Activated T-cell treated with anti-CD3 and anti-CD28 coated beads for 48 hours (primary cell): ENCODE results near the gene STX12.
A peak's percentile ranks its signal among the peaks of the same experiment; 100 is the strongest.
"Not testable (repeated sequence)": the region's sequence is repeated elsewhere in the genome, so short reads cannot be mapped to it uniquely, and the experiment has no call there.

Experiments
- DNase-seq: peaks from one replicate; pipeline ENCODE4 v3.0.0-alpha.2; 2020; ENCODE audit warnings: low read depth

The STX12 gene

GRCh38 chr1:27830621-27831440, 57.8 kb downstream of the STX12 start, which contains the start of gene PPP1R8:
TSS of gene PPP1R8 (plus strand) at chr1:27830782. CDS start at chr1:27830836, 54 bp downstream.
- DNase-seq: peak; percentile 91

- no peak for DNase-seq
Measured at GRCh38 chr1:27831568-27832410, 58.8 kb downstream of the STX12 start.

GRCh38 chr1:27832762-27833161, 59.7 kb downstream of the STX12 start:
- DNase-seq: no peak

- no peak for DNase-seq
Measured at GRCh38 chr1:27833470-27833869, 60.5 kb downstream of the STX12 start.

GRCh38 chr1:27835046-27835445, 62.0 kb downstream of the STX12 start:
- no peak for DNase-seq

- DNase-seq: no peak
Measured at GRCh38 chr1:27835501-27835900, 62.5 kb downstream of the STX12 start.

- no peak for DNase-seq
Measured at GRCh38 chr1:27849951-27850350, 76.9 kb downstream of the STX12 start.

GRCh38 chr1:27855085-27855484, 82.1 kb downstream of the STX12 start:
- no peak for DNase-seq

- no peak for DNase-seq
Measured at GRCh38 chr1:27856561-27857343, 83.7 kb downstream of the STX12 start.

GRCh38 chr1:27857552-27857951, 84.5 kb downstream of the STX12 start:
- not testable (repeated sequence) for DNase-seq

GRCh38 chr1:27858072-27858948, 85.3 kb downstream of the STX12 start:
- DNase-seq: peak; percentile 76

GRCh38 chr1:27858949-27859576, 86.0 kb downstream of the STX12 start:
- DNase-seq: no peak

- DNase-seq: no peak
Measured at GRCh38 chr1:27861436-27861835, 88.4 kb downstream of the STX12 start.

- no peak for DNase-seq
Measured at GRCh38 chr1:27862004-27862403, 89.0 kb downstream of the STX12 start.

- DNase-seq: no peak
Measured at GRCh38 chr1:27862671-27863537, 89.9 kb downstream of the STX12 start.

GRCh38 chr1:27863538-27863915, 90.5 kb downstream of the STX12 start:
- no peak for DNase-seq

- DNase-seq: no peak
Measured at GRCh38 chr1:27864264-27864895, 91.4 kb downstream of the STX12 start.

GRCh38 chr1:27865821-27866220, 92.8 kb downstream of the STX12 start:
- DNase-seq: no peak

- no peak for DNase-seq
Measured at GRCh38 chr1:27868556-27868931, 95.5 kb downstream of the STX12 start.
